Inflammatory macrophage treated with lipopolysaccharide for 1 hour (primary cell): Measurements from ENCODE around the gene DCAF4L1.

Experiments
- DNase-seq, 2 donors: peaks; one replicate each; pipeline ENCODE4 v3.0.0-alpha.2; 2020 to 2022

The DCAF4L1 gene

DNA sequence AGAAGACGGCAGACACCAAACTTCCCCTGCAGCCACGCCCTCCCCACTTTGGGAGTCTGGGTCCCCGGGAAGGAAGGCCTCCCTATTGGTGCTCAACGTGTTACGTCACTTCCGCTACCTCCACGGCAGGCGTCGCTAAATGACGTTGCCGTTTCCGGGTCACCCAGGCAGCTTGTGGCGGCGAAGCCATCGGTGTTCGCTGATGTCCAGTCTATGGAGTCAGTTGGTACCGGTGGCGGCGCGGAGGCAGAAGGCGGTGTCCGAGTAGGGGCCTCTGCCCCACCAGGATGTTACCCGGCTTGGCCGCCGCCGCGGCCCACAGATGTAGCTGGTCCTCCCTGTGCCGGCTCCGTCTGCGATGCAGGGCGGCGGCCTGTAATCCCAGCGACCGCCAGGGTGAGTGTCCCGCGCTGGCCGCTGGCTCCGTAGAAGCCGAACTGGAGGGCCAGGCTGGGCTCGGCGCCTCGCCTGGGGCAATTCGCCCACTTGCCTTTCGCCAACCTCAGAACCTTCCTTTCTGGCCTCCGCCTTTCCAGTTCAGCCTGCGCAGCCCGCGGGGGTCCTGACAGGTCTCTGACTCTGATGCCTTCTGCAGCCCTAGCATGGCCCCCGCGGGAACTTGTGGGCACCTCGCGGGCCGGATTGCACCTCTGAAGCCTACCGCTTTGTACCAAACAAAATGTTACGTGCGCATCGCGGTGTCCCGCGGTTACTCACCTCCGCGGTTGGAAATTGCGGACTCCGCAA is 9.0 kb downstream of the DCAF4L1 start, which contains the start of gene SLC30A9:
Gene SLC30A9 (plus strand): TSS at position 166 of the 747 bp plus-strand sequence. CDS start 122 bp downstream, at position 288.
- DNase-seq: peak; percentile 94

DNA sequence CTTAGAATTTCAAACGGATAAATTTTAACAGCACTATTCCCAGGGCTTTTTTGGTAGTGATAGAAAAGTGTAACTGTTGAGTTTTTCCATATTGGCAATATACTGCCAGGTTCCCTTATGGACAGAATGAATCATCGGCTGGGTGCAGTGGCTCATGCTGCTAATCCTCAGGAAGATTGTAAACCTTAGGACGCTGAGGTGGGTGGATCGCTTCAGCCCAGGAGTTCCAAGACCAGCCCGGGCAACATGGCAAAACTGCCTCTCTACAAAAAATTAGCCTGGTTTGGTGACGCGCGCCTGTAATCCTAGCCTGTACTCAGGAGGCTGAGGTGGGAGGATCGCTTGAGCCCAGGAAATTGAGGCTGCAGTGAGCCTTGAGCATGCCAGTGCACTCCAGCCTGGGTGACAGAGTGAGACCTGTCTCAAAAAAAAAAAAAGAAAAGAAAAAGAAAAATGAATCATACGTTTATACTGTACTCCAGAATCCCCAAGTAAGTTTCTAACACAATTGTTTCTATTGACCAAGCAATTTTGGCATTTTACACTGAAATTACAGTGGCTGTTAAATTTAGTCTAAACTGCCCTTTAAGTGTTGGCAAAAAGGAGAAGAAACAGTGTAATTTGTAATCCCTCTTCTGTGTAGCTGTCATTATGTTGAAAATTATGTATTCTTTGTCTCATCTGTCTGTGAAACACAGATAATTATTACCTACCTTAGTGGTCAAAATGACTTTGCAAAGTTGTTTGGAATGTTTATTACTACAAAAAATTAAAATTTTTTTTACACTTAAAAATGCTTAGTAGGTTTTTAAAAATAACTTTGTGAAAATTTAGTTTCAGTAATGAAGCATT is 10.6 kb downstream of the DCAF4L1 start:
- DNase-seq: no peak

DNA sequence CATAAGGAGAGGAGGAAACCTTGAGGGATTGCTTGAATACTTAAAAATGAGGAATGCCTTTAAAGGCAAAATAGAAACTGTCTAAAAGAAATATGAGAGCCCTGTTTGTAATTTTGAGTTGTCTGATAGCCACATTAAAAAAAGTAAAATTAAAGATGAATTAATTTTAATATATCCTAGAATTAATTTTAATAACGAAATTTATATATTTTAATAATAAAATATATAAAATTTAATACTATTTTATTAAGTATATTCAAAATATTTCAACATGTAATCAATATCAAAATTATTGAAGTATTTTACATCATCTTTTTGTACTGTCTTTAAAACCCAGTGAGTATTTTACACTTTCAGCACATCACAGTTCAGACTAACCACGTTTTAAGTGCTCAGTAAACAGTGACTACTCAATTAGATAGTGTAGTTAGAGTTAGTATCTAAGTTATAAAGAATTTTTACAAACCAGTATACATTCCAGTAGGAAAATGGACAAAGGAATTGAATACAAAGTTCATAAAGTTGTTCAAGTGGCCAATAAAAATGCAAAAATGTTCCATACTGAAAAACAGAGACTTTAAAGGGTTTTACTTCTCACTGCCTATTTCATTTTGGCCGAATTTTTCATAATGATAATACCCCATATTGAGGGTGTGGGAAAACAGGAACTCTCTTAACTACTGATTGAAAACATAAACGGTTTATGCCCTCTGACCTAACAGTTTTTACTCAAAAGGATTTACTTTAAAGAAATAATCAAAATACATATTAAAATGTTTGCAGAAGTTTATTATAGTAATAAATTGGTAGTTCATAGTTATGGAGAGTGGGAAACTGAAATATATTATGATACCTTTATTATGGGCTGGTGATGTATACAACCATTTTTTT is 11.7 kb downstream of the DCAF4L1 start:
- no peak for DNase-seq

DNA sequence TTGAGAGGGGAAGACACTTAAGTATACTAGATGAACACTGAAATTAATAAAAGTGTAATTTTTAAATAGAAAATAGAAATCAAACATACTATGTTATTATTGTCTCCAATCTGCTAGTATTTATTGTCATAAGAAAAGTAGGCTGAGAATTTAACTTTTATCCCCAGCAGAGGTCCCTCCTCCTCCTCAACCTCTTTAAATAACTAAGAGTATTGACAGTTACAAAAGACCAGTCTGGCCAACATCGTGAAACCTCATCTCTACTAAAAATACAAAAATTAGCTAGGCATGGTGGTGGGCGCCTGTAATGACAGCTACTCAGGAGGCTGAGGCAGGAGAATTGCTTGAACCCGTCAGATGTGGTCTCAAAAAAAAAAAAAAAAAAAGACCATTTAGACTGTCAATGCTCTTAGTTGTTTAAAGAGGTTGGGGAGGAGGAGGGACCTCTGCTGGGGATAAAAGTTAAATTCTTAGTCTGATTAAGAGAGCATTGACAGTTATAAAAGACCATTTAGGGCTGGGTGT is 13.0 kb downstream of the DCAF4L1 start:
- DNase-seq: no peak

DNA sequence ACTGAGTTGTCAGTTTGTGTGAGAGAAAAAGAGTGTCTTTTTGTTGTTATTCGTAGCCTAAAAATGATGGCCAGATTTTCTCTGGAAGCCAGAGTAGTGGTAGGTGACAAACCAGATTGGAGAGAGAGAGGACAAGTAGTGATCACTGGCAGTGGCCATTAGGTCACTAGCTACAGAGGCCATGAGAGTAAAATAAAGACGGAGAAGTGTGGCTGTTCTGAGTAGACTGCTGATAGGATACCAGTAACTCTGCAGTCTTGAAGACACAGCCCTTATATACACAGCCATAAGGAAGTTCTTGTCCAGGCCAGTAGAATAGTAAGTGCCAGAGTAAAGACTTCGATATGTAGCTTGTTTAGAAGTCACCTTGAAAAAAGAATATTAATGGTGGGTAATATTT is 16.5 kb downstream of the DCAF4L1 start:
- no peak for DNase-seq

DNA sequence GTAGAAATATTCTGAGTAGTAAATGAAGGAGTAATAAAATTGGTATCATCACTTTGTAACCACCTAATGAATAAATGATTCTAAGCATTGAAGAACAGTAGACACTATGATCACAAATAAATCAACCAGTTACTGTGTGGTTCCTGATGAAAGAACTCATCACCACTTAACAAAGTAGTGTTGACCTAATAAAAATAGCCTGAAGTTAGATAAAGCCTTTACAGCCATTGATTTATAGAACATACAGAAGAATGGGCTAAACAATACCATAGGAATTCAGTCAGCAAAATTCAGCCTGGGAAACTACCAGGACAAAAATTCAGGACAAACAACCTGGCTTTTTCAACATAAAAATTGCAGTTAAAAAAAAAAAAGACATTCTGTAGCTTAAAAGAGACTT is 17.8 kb downstream of the DCAF4L1 start:
- no peak for DNase-seq

DNA sequence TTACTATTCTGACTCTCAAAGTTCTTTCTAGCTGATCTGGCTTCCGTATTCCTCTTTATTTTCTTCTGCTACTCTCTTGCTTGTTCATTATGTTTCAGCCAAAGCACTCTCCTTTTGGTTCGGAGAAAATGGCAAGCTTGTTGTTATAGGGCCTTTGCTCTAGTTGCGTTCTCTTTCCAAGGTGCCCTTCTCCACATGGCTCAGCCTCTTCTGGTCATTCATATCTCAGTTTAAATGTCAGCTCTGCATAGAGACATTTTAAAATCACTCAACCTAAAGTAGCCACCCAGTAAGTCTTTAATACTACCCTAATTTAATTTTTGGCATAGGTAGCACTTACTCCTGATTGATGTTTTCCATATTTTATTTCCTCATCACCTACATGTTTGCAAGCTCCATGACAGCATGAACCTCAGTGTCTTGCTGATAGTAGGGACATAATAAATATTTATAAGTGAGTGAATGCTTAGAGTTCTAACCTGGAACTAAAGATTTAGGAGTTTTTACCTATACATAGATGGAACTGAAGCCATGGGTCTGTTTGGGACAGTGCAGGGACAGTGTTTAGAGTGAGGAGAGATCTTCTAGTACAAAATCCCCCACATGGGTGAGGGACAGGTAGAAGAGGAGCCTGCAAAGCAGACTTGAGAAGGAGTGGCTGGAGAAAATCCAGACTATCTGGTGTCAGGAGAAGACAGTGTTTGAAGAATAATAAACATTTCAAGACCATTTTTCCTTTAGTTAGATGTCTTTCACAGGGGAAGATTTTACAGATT is 26.6 kb downstream of the DCAF4L1 start:
- no peak for DNase-seq

DNA sequence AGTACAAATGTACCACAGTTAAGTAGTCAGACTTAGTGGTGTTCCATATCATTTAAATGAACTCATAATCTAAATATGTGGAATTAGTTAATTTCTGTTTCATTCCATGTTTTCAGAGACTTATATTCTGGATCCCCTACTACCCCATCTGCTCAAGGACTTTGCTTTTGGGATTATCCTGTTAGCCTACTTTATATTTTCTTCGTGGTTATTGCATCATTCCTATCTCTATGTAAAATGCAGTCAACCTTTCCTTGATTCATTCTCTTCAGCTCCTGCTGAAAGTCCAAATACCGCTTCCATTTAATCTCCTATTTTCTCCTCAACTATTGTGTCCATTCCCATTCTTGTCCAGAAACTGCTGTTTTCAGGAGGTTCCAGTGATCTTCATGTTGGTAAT is 33.9 kb downstream of the DCAF4L1 start:
- no peak for DNase-seq

DNA sequence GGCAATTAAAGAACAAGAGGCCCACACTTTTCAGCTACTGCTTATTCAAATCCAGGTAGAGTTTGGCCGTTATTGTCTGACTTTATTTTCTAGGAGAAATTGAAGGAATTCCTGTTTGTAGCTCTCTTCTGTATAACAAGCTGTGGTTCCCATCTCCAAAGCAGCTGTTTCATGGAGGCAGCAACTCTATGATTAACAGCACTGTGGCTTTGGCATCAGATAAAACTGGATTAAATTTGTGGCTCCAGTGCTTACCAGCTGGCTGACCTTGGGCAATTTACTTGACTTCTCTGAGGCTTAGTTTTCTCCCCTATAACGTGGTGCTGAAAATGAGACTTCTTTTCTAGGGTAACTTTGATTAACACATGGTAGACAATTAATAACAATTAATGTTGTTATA is 36.9 kb downstream of the DCAF4L1 start:
- no peak for DNase-seq
